22Rv1 (cell line): ENCODE results near the gene CST8.

Source experiments
- CTCF ChIP-seq: fragments of 450-650 bp; IDR thresholded peaks from 2 replicates; pipeline ENCODE4 v1.5.1; 2017; ENCODE audit warnings: mild to moderate bottlenecking
- ZFX ChIP-seq: fragments of 450-650 bp; IDR thresholded peaks from 2 replicates; pipeline ENCODE4 v1.6.1; 2017; ENCODE audit warnings: antibody characterized with exemption, borderline replicate concordance

DNA sequence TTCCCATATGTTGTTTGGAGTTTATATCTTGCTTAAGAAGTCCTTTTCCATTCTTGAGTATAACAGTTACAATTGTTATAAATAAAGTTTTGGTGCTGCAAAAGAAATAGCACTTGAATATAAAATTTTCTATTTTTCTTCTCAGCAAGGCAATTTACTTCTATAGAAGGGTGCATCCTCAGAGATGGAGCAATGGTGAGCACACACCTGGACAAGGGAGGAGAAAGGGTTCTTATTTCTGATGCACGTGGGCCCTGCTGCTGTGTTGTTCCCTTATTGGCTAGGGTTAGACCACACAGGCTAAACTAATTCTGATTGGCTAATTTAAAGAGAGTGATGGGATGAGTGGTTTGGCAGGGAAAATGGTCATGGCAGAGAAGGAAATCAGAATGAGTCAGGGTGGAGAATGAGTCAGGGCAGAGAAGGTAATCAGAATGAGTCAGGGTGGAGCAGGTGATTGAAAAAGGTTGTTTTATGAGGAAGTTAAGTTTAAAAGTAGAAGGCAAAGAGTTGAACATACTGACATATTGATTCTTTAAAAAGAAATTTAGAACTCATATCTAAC lies 38.0 kb downstream of the CST8 start:
- TF ChIP-seq CTCF (no peak), ZFX (no peak)
